ENCODE data around the gene GALNT17.

DNA sequence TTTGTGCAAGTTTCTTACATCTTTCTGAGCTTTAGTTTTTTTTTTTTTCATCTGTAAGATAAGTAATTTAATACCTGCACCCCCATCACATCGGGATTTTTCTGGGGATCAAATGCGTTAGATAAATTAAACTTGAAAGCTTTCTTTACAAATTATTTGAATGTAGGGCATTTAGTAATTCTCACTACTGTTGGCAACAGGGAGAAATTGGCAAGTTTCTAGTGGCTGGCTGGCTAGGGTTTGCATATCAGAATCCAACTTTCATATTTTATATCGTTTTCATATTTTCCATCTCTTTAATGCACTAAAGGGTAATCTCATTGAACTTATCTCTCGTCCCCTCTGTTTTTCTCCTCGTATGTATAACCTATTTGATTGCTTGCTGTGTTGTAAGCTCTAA lies 412.9 kb downstream of the GALNT17 start:
- TF ChIP-seq, protein P1, sequence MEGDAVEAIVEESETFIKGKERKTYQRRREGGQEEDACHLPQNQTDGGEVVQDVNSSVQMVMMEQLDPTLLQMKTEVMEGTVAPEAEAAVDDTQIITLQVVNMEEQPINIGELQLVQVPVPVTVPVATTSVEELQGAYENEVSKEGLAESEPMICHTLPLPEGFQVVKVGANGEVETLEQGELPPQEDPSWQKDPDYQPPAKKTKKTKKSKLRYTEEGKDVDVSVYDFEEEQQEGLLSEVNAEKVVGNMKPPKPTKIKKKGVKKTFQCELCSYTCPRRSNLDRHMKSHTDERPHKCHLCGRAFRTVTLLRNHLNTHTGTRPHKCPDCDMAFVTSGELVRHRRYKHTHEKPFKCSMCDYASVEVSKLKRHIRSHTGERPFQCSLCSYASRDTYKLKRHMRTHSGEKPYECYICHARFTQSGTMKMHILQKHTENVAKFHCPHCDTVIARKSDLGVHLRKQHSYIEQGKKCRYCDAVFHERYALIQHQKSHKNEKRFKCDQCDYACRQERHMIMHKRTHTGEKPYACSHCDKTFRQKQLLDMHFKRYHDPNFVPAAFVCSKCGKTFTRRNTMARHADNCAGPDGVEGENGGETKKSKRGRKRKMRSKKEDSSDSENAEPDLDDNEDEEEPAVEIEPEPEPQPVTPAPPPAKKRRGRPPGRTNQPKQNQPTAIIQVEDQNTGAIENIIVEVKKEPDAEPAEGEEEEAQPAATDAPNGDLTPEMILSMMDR (IDR thresholded peaks at IDR 0.05) = no peak
- TF ChIP-seq POLR2A (IDR thresholded peaks at IDR 0.05) = no peak
